GM23338 (cell line): ENCODE data around the gene CNIH3. TPM values are rescaled to one million over a fixed set of nuclear protein-coding genes. Genes with fewer than 3 reads are reported as not detected.

Experiments
- ATAC-seq: fragments of 200-7000 bp; cut with Tn5 transposase; 3 replicates; pipeline ENCODE4 v1.9.1; 2020
- DNase-seq: peaks from one replicate; pipeline ENCODE4 v3.0.0-alpha.2; 2015; ENCODE audit warnings: low spot score
- H2AFZ ChIP-seq: fragments of 200-600 bp; sonication (generic); 2 replicates; pipeline ENCODE4 v1.8.0; 2016; ENCODE audit warnings: antibody characterized with exemption, mild to moderate bottlenecking, moderate library complexity
- H3F3A ChIP-seq: fragments of 200-600 bp; sonication (generic); replicated peaks from 2 replicates; pipeline ENCODE4 v1.8.0; 2017; ENCODE audit warnings: antibody characterized with exemption, mixed run types, low read depth
- H3K27ac ChIP-seq: fragments of 200-600 bp; sonication (generic); 2 replicates; pipeline ENCODE4 v1.6.1; 2016; ENCODE audit warnings: low read depth
- H3K27me3 ChIP-seq: fragments of 200-600 bp; sonication (generic); 2 replicates; pipeline ENCODE4 v1.8.0; 2016; ENCODE audit warnings: mild to moderate bottlenecking, mixed run types, moderate library complexity; ENCODE audit not compliant: insufficient read depth
- H3K36me3 ChIP-seq: fragments of 200-600 bp; sonication (generic); 2 replicates; pipeline ENCODE4 v1.8.0; 2016; ENCODE audit warnings: mild to moderate bottlenecking; ENCODE audit not compliant: insufficient read depth
- H3K4me1 ChIP-seq: fragments of 200-600 bp; sonication (generic); 2 replicates; pipeline ENCODE4 v1.8.0; 2016; ENCODE audit warnings: mild to moderate bottlenecking, moderate library complexity; ENCODE audit not compliant: insufficient read depth
- H3K4me2 ChIP-seq: fragments of 200-600 bp; sonication (generic); 2 replicates; pipeline ENCODE4 v1.7.1; 2017; ENCODE audit warnings: mixed run types
- H3K4me3 ChIP-seq: fragments of 200-600 bp; sonication (generic); 2 replicates; pipeline ENCODE4 v1.6.1; 2016; ENCODE audit warnings: mixed run types
- H3K79me2 ChIP-seq: fragments of 200-600 bp; sonication (generic); replicated peaks from 2 replicates; pipeline ENCODE4 v1.8.0; 2017; ENCODE audit warnings: mild to moderate bottlenecking; ENCODE audit not compliant: insufficient read depth
- H3K9me2 ChIP-seq: fragments of 200-600 bp; sonication (generic); 2 replicates; pipeline ENCODE4 v1.8.0; 2017; ENCODE audit not compliant: insufficient read depth
- H4K20me1 ChIP-seq: fragments of 200-600 bp; sonication (generic); replicated peaks from 2 replicates; pipeline ENCODE4 v1.8.0; 2017; ENCODE audit warnings: mild to moderate bottlenecking; ENCODE audit not compliant: insufficient read depth
- H3K27ac Mint-ChIP-seq: 2 replicates; pipeline ENCODE4 v1.8.0; 2020; ENCODE audit warnings: inconsistent platforms, mild to moderate bottlenecking, moderate library complexity, mixed read lengths
- H3K27me3 Mint-ChIP-seq: 3 replicates; pipeline ENCODE4 v1.8.0; 2022; ENCODE audit warnings: low read depth, mild to moderate bottlenecking, moderate library complexity, mixed read lengths, inconsistent platforms; ENCODE audit not compliant: insufficient read depth, poor library complexity
- H3K36me3 Mint-ChIP-seq: 3 replicates; pipeline ENCODE4 v1.8.0; 2021; ENCODE audit warnings: low read depth, mild to moderate bottlenecking, inconsistent platforms, moderate library complexity, mixed read lengths
- H3K4me1 Mint-ChIP-seq: 3 replicates; pipeline ENCODE4 v1.8.0; 2020; ENCODE audit warnings: mild to moderate bottlenecking, inconsistent platforms, mixed read lengths
- H3K4me3 Mint-ChIP-seq: 3 replicates; pipeline ENCODE4 v1.8.0; 2021; ENCODE audit warnings: moderate library complexity, mild to moderate bottlenecking, inconsistent platforms, mixed read lengths
- H3K9me3 Mint-ChIP-seq: 3 replicates; pipeline ENCODE4 v1.8.0; 2020; ENCODE audit warnings: moderate library complexity, mild to moderate bottlenecking, inconsistent platforms, mixed read lengths
- ETS1 ChIP-seq: IDR thresholded peaks from 2 replicates; pipeline ENCODE4 v1.6.1; 2016; ENCODE audit warnings: antibody characterized with exemption
- EZH2 ChIP-seq: fragments of 200-600 bp; sonication (generic); IDR thresholded peaks from one replicate; pipeline ENCODE4 v1.8.0; 2017; ENCODE audit warnings: antibody characterized with exemption, mild to moderate bottlenecking, low read depth; ENCODE audit not compliant: unreplicated experiment
- EZH2phosphoT487 ChIP-seq: fragments of 200-600 bp; sonication (generic); IDR thresholded peaks from one replicate; pipeline ENCODE4 v1.8.1; 2018; ENCODE audit warnings: antibody characterized with exemption; ENCODE audit not compliant: unreplicated experiment
- JUNB ChIP-seq: IDR thresholded peaks from one replicate; pipeline ENCODE4 v1.6.1; 2016; ENCODE audit warnings: antibody characterized with exemption; ENCODE audit not compliant: unreplicated experiment
- NANOG ChIP-seq: IDR thresholded peaks from 2 replicates; pipeline ENCODE4 v1.6.1; 2016; ENCODE audit warnings: antibody characterized with exemption, borderline replicate concordance
- POLR2AphosphoS5 ChIP-seq: IDR thresholded peaks from 2 replicates; pipeline ENCODE4 v1.6.1; 2016; ENCODE audit warnings: antibody characterized with exemption, low read depth
- REST ChIP-seq: IDR thresholded peaks from one replicate; pipeline ENCODE4 v1.6.1; 2018; ENCODE audit warnings: antibody characterized with exemption; ENCODE audit not compliant: unreplicated experiment
- STAT1 ChIP-seq: IDR thresholded peaks from one replicate; pipeline ENCODE4 v1.6.1; 2016; ENCODE audit warnings: antibody characterized with exemption; ENCODE audit not compliant: unreplicated experiment
- ZNF114 ChIP-seq: fragments of 250-450 bp; sonication (Bioruptor Pico); IDR thresholded peaks from 2 replicates; pipeline ENCODE4 v1.5.0; 2020; ENCODE audit warnings: mild to moderate bottlenecking, moderate library complexity
- ZNF331 ChIP-seq: fragments of 250-450 bp; sonication (Bioruptor Pico); IDR thresholded peaks from 2 replicates; pipeline ENCODE4 v1.5.0; 2020; ENCODE audit warnings: low read depth, mild to moderate bottlenecking, moderate library complexity
- polyA plus RNA-seq: library from polyadenylated mRNA; unstranded; fragments of >200 nt; fragmentation: Nextera tagmentation; extraction: Ambion mirVana; gene quantifications from 2 replicates; pipeline ENCODE4 v1.2.1, GENCODE V29; 2016
- total RNA-seq: library from RNA; depleted of rRNA; stranded (reverse); fragments of >200 nt; shearing (Covaris generic); gene quantifications from 2 replicates; pipeline ENCODE4 v1.2.3, GENCODE V29; 2014
- TF ChIP-seq, protein P1 (sequence below): fragments of 250-450 bp; sonication (Bioruptor Pico); IDR thresholded peaks from 2 replicates; pipeline ENCODE4 v1.5.0; 2020; ENCODE audit warnings: mild to moderate bottlenecking, moderate library complexity

The CNIH3 gene
- total and polyA plus RNA-seq, 2 experiments from 2014 or later, result 3.6 to 5.1 TPM

DNA sequence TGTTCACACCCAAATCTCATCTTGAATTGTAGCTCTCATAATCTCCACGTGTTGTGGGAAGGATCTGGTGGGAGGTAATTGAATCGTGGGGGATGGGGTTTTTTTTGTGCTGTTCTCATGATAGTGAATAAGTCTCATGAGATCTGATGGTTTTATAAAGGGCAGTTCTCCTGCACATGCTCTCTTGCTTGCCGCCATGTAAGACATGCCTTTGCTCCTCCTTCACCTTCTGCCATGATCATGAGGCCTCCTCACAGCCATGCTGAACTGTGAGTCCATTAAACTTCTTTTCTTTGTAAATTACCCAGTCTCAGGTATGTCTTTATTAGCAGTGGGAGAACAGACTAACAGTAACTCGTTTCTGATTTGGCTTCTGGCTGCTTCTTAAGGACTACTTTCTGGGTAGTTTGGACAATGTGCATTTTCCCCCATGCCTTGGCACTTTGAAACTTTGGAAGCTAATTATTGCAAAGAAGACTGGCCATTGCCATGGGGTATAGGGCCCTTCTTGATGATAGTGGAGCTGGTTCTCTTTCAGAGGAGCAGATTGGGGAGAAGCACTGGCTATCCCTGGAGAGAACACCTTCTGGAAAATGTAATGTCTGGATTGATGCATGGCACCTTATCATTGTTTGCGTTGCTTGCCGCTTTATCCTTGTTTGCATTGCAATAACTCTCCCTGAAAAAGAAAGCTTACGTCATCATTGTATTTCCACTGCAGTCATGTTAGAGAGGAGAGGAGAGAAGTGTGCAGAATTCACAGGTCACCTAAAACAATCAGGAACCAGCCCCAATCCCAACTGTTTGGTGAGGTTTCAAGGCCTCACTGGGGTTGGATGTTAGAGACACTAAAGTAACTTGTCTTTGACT, 5.9 kb downstream of the CNIH3 start (continued):
- TF ChIP-seq ZNF114 (CRISPR knock-in tag) (no peak), POLR2AphosphoS5 (no peak), JUNB (no peak), NANOG (no peak), STAT1 (no peak), ETS1 (no peak)

DNA sequence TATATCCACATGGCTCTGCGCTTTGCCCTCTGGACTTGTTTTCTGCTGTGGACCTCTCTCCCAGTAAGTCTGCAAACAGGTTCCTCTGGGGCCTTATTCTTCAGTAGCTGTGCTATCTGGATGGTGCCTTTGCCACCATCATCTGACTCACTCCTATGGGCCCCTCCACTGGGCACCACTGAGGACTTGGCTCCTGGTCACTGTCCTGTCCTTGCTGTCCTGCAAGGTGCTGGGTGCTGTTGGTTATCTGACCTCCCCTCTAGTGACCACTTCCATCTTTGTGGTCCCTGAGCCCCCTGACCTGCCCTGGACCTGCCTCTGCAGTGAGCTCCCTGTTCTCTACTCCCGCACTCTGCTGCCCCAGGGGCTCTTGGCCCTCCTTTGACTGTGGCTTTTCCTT, 6.7 kb downstream of the CNIH3 start:
- H3K9me2 ChIP-seq, result no peaks in the 10 kb centered on the region; the same call in 1 of the 2 replicates
- H2AFZ ChIP-seq, result no peak overlapping the region
- H3F3A ChIP-seq, result peaks cover 13% of the 10 kb centered on the region; the same call in 1 of the 2 replicates
- Mint-ChIP-seq H3K27ac (no peak overlapping the region), H3K9me3 (peaks cover 12% of the 10 kb centered on the region), H3K36me3 (peaks cover 11% of the 10 kb centered on the region), H3K4me1 (peaks cover 4% of the 10 kb centered on the region), H3K27me3 (peaks cover 22% of the 10 kb centered on the region), H3K4me3 (no peak overlapping the region)
- H3K4me1 ChIP-seq, result peaks cover 12% of the 10 kb centered on the region; the same call in 1 of the 2 replicates
- 0 out of 2 replicates have a peak, but pooled peaks cover 2% of the 10 kb centered on the region for H3K36me3 ChIP-seq
- H3K27me3 ChIP-seq, result peaks cover 30% of the 10 kb centered on the region
- H3K79me2 ChIP-seq, result peaks cover 3% of the 10 kb centered on the region; the same call in 1 of the 2 replicates
- H4K20me1 ChIP-seq, result peaks cover 7% of the 10 kb centered on the region; the same call in 1 of the 2 replicates
- no peak overlapping the region for H3K27ac ChIP-seq
- H3K4me3 ChIP-seq, result no peak overlapping the region
- H3K4me2 ChIP-seq, result no peak overlapping the region
- DNase-seq, result no peak
- no peak for ATAC-seq
- TF ChIP-seq REST (no peak), ZNF114 (CRISPR knock-in tag) (no peak), EZH2 (no peak), POLR2AphosphoS5 (no peak), ETS1 (no peak), ZNF331 (CRISPR knock-in tag) (no peak), STAT1 (no peak), JUNB (no peak), EZH2phosphoT487 (no peak), NANOG (no peak)
- TF ChIP-seq, protein P1, sequence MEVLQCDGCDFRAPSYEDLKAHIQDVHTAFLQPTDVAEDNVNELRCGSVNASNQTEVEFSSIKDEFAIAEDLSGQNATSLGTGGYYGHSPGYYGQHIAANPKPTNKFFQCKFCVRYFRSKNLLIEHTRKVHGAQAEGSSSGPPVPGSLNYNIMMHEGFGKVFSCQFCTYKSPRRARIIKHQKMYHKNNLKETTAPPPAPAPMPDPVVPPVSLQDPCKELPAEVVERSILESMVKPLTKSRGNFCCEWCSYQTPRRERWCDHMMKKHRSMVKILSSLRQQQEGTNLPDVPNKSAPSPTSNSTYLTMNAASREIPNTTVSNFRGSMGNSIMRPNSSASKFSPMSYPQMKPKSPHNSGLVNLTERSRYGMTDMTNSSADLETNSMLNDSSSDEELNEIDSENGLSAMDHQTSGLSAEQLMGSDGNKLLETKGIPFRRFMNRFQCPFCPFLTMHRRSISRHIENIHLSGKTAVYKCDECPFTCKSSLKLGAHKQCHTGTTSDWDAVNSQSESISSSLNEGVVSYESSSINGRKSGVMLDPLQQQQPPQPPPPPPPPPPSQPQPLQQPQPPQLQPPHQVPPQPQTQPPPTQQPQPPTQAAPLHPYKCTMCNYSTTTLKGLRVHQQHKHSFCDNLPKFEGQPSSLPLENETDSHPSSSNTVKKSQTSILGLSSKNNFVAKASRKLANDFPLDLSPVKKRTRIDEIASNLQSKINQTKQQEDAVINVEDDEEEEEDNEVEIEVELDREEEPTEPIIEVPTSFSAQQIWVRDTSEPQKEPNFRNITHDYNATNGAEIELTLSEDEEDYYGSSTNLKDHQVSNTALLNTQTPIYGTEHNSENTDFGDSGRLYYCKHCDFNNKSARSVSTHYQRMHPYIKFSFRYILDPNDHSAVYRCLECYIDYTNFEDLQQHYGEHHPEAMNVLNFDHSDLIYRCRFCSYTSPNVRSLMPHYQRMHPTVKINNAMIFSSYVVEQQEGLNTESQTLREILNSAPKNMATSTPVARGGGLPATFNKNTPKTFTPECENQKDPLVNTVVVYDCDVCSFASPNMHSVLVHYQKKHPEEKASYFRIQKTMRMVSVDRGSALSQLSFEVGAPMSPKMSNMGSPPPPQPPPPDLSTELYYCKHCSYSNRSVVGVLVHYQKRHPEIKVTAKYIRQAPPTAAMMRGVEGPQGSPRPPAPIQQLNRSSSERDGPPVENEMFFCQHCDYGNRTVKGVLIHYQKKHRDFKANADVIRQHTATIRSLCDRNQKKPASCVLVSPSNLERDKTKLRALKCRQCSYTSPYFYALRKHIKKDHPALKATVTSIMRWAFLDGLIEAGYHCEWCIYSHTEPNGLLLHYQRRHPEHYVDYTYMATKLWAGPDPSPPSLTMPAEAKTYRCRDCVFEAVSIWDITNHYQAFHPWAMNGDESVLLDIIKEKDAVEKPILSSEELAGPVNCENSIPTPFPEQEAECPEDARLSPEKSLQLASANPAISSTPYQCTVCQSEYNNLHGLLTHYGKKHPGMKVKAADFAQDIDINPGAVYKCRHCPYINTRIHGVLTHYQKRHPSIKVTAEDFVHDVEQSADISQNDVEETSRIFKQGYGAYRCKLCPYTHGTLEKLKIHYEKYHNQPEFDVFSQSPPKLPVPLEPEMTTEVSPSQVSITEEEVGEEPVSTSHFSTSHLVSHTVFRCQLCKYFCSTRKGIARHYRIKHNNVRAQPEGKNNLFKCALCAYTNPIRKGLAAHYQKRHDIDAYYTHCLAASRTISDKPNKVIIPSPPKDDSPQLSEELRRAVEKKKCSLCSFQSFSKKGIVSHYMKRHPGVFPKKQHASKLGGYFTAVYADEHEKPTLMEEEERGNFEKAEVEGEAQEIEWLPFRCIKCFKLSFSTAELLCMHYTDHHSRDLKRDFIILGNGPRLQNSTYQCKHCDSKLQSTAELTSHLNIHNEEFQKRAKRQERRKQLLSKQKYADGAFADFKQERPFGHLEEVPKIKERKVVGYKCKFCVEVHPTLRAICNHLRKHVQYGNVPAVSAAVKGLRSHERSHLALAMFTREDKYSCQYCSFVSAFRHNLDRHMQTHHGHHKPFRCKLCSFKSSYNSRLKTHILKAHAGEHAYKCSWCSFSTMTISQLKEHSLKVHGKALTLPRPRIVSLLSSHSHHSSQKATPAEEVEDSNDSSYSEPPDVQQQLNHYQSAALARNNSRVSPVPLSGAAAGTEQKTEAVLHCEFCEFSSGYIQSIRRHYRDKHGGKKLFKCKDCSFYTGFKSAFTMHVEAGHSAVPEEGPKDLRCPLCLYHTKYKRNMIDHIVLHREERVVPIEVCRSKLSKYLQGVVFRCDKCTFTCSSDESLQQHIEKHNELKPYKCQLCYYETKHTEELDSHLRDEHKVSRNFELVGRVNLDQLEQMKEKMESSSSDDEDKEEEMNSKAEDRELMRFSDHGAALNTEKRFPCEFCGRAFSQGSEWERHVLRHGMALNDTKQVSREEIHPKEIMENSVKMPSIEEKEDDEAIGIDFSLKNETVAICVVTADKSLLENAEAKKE, result no peak
